IPS DF 4.7 (cell line): Measurements from ENCODE around the gene FNTB.

Experiments
- DNase-seq: peaks from one replicate; pipeline ENCODE4 v3.0.0-alpha.2; 2013; ENCODE audit warnings: low spot score; ENCODE audit errors: extremely low read depth

FNTB gene

GRCh38 chr14:64974563-64974962 lies 12.1 kb upstream of the FNTB start:
- DNase-seq, result no peak

GRCh38 chr14:64979336-64980074 lies 7.2 kb upstream of the FNTB start:
- DNase-seq, result no peak

- DNase-seq, result no peak
These were observed 3.0 kb upstream of the FNTB start for GRCh38 chr14:64983439-64984310.

DNA sequence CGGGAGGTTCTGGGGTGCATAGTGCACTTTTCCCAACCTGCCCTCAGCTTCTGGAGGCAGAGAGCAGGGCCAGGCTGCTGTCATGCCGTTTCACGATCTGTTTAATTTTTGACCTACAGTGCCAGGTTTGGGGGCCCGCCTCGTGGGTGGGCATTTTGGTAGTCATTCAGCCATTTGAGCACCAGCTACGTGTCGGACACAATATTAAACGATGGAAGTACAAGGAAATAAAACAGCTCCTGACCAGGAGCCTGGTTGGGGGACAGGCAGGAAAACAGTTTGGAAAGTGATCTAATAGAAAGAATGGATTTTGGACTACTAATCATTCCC lies 708 bp downstream of the FNTB start:
- no peak for DNase-seq

GRCh38 chr14:64990296-64990695 lies 3.6 kb downstream of the FNTB start:
- DNase-seq, result no peak

- no peak for DNase-seq
These were observed 4.2 kb downstream of the FNTB start for GRCh38 chr14:64990939-64991338.

GRCh38 chr14:64992328-64992885 lies 5.7 kb downstream of the FNTB start:
- no peak for DNase-seq

DNA sequence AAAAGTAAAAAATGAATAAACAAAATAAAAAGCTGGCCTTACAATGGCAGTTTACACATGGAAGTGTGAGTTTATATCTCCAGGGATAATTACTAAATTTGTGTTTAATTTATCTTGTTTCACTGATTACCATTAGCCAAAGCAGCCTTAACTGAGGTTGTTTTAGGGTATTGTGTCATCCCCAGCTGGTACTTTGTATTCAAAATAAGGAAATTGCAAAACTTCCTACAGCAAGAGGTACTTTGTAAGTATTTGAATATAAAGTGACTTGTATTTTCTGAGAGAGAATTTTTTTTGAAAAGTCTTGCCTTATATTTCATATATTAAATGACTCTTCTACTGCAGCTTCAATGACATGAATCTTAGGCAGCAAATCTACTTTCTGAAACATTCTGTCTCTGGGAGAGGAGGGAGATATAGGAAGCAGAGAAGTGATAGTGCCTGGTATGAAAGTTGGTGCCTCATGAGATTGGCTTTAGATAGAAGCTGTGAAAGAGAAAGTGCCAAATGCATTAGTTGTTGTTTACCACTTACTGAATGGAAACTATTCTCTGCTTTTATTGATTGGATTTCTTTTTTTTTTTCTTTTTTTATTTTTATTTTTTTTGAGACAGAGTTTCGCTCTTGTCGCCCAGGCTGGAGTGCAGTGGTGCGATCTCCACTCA lies 6.7 kb downstream of the FNTB start:
- DNase-seq, result no peak

GRCh38 chr14:64994540-64994939 lies 7.8 kb downstream of the FNTB start:
- DNase-seq, result no peak

DNA sequence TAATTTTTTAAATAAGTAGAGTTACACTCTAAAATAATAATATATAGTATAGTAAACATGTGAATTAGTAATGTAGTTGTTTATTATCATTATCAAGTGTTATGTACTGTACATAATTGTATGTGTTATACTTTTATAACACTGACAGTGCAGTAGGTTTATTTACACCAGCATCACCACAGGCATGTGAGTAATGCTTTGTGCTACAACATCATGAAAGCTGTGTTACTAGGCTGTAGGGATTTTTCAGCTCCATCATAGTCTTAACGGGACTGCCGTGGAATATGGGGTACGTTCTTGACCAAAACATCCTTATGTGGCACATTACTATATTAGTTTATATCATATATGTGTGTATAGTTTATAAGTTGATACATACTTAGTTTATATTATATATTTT lies 8.6 kb downstream of the FNTB start:
- no peak for DNase-seq

GRCh38 chr14:64997108-64997794 lies 10.6 kb downstream of the FNTB start:
- no peak for DNase-seq

DNA sequence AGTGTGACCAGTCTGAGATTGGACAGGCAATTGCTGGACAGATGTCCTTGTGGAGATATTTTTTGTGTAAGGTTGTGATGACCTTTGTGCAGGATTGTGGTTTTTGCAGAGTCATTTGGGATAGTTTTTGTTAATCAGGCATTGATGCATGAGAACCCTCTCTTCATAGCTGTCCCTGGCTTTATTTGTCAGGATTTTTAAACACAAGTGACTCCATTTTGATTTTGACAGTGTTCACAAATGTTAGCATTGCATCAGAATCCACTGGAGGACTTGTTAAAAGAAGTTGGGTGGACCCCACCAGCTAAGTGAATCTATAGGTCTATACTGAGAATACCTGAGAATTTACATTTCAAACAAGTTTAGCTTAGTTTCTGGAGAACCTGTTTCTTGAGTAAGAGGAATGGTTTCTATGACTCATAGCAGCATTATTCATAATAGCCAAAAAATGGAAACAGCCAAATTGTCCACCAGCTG lies 11.8 kb downstream of the FNTB start:
- no peak for DNase-seq

DNA sequence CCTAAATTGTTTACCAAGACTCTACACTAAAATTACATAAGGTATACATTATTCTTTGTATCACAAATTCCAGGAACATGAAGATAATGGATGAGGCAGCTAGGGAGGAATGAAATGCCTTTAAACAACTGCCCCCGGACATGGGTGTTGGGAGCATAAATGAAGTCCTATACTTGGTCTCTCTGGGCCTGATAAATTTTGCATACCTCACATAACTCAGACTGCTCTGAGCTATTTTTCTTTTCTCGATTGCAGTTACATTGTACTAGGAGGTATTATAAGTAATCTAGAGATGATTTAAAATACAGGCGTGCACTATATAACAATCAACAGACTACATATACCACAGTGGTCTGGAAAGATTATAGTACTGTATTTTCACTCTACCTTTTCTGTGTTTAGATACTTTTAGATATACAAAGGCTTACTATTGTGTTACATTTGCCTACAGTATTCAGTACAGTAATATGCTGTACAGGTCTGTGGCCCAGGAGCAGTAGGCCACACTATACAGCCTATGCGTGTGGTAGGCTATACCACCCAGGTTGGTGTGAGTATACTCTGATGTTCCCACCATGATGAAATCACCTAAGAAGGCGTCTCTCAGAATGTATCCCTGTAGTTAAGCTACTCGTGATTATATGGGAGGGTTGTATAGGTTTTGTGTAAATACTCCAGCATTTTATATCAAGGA lies 14.3 kb downstream of the FNTB start:
- DNase-seq, result no peak

DNA sequence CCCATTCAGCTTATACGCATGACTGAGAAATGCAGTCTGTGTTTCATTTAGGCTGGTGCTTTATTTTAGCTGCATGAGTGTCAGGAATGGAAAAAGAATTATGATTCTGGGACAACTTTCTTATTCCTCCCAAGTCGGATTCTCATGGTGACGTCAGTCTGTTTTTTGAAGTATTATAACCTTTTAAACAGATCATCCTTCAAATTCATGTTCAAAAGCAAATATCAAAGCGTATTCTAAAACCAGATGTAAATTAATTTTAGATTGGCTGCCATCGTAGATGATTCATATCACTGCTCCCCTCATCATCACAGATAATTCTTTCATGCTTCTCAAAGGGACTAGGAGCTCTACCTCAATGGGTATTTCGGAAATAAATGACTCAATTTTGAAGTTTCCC lies 15.0 kb downstream of the FNTB start:
- DNase-seq, result no peak

GRCh38 chr14:65002586-65003210 lies 16.0 kb downstream of the FNTB start:
- no peak for DNase-seq

DNA sequence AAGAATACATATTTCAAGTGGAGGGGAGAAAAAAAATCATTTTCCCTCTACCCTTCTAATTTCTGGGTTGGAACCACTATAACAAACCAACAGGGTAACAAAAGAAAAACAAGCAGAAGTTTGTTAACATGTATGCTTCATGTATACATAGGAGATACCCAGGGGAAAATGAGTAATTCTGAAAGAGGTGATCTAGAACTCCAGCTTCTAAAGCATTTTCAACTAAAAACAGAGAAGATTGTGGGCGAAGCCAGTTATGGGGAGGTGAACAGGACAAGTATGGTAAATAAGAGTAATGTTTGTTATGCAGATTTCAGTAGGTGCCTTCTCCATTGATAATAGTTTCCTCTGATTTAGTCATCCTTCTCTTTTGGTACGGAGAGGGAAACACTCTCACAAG lies 16.7 kb downstream of the FNTB start:
- no peak for DNase-seq

GRCh38 chr14:65006261-65006721 lies 19.6 kb downstream of the FNTB start:
- no peak for DNase-seq

GRCh38 chr14:65007202-65007601 lies 20.5 kb downstream of the FNTB start:
- DNase-seq, result no peak

- DNase-seq, result no peak
These were observed 23.7 kb downstream of the FNTB start for GRCh38 chr14:65010211-65010931.
